PFSK-1 (cell line): ENCODE data around the gene RASA3.

ENCODE experiments used
- POLR2AphosphoS5 ChIP-seq: IDR thresholded peaks from 2 replicates; pipeline ENCODE4 v1.6.1; 2012; ENCODE audit warnings: low read depth, mild to moderate bottlenecking, control low read depth, low read length, moderate library complexity
- TAF1 ChIP-seq: IDR thresholded peaks from 2 replicates; pipeline ENCODE4 v1.6.1; 2012; ENCODE audit warnings: low read length, control low read depth, borderline replicate concordance; ENCODE audit not compliant: insufficient read depth
- TF ChIP-seq, protein P1 (sequence below), 2 experiments: IDR thresholded peaks; 2 replicates each; pipeline versions ENCODE4 v1.6.1 to v1.8.0; 2011 to 2012; ENCODE audit warnings: low read depth in 2 of 2, low read length in 2 of 2, control low read depth in 1 of 2, inconsistent platforms in 1 of 2, mild to moderate bottlenecking in 1 of 2, moderate library complexity in 1 of 2; ENCODE audit not compliant: insufficient read depth in 1 of 2

DNA sequence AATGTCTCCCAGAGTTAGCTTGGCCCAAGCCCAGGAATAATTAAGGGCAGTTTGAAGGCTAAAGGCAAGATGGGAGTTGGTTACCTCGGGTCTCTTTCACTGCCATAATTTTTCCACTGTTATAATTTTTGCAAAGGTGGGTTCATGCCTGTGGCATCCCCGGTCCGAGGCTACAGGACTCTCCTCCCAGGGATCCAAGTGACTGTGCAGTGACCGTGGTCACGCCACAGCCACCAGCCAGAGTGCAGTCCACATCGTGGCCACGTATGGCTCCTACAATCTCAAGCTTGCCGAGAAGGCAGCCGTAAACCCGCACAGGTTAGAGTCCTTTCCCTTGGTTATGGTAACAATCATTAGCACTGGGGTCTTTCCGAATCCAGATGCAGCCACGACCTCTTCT, 195.3 kb downstream of the RASA3 start:
- TF ChIP-seq TAF1 (no peak), POLR2AphosphoS5 (no peak)
- TF ChIP-seq, protein P1, sequence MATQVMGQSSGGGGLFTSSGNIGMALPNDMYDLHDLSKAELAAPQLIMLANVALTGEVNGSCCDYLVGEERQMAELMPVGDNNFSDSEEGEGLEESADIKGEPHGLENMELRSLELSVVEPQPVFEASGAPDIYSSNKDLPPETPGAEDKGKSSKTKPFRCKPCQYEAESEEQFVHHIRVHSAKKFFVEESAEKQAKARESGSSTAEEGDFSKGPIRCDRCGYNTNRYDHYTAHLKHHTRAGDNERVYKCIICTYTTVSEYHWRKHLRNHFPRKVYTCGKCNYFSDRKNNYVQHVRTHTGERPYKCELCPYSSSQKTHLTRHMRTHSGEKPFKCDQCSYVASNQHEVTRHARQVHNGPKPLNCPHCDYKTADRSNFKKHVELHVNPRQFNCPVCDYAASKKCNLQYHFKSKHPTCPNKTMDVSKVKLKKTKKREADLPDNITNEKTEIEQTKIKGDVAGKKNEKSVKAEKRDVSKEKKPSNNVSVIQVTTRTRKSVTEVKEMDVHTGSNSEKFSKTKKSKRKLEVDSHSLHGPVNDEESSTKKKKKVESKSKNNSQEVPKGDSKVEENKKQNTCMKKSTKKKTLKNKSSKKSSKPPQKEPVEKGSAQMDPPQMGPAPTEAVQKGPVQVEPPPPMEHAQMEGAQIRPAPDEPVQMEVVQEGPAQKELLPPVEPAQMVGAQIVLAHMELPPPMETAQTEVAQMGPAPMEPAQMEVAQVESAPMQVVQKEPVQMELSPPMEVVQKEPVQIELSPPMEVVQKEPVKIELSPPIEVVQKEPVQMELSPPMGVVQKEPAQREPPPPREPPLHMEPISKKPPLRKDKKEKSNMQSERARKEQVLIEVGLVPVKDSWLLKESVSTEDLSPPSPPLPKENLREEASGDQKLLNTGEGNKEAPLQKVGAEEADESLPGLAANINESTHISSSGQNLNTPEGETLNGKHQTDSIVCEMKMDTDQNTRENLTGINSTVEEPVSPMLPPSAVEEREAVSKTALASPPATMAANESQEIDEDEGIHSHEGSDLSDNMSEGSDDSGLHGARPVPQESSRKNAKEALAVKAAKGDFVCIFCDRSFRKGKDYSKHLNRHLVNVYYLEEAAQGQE (IDR thresholded peaks at IDR 0.05; ENCODE audit: insufficient read depth in 1 of 2, low read depth in 2 of 2, low read length in 2 of 2), result no peak
